ENCODE results near the gene SLC9A3.

SLC9A3 gene

GRCh38 chr5:456351-457194 lies 67.7 kb downstream of the SLC9A3 start:
- TF ChIP-seq, protein P1, sequence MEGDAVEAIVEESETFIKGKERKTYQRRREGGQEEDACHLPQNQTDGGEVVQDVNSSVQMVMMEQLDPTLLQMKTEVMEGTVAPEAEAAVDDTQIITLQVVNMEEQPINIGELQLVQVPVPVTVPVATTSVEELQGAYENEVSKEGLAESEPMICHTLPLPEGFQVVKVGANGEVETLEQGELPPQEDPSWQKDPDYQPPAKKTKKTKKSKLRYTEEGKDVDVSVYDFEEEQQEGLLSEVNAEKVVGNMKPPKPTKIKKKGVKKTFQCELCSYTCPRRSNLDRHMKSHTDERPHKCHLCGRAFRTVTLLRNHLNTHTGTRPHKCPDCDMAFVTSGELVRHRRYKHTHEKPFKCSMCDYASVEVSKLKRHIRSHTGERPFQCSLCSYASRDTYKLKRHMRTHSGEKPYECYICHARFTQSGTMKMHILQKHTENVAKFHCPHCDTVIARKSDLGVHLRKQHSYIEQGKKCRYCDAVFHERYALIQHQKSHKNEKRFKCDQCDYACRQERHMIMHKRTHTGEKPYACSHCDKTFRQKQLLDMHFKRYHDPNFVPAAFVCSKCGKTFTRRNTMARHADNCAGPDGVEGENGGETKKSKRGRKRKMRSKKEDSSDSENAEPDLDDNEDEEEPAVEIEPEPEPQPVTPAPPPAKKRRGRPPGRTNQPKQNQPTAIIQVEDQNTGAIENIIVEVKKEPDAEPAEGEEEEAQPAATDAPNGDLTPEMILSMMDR (IDR thresholded peaks at IDR 0.05; ENCODE audit: poor library complexity, severe bottlenecking), result no peak
- Histone ChIP-seq H3K4me3 (ENCODE audit: severe bottlenecking) (no peak overlapping the region), H3K9me3 (ENCODE audit: severe bottlenecking) (peaks cover 5% of the 10 kb centered on the region), H3K4me1 (ENCODE audit: insufficient read depth, poor library complexity, severe bottlenecking) (peaks cover 12% of the 10 kb centered on the region), H3K27ac (ENCODE audit: poor library complexity, severe bottlenecking) (no peak overlapping the region), H3K36me3 (ENCODE audit: low read depth) (peaks cover 78% of the 10 kb centered on the region), H3K27me3 (ENCODE audit: insufficient read depth, poor library complexity, severe bottlenecking) (no peaks in the 10 kb centered on the region)
- DNase-seq (ENCODE audit: low spot score) (peak; percentile 67), ATAC-seq (ENCODE audit: low read depth) (no peak)

GRCh38 chr5:455806-456205 lies 68.4 kb downstream of the SLC9A3 start:
- peaks cover 82% of the 10 kb centered on the region for H3K36me3 ChIP-seq (ENCODE audit: low read depth)
- TF ChIP-seq, protein P1 (IDR thresholded peaks at IDR 0.05; ENCODE audit: poor library complexity, severe bottlenecking), result no peak
- ATAC-seq (ENCODE audit: low read depth), result no peak

GRCh38 chr5:454936-455335 lies 69.3 kb downstream of the SLC9A3 start:
- no peak overlapping the region for H3K27ac ChIP-seq (ENCODE audit: poor library complexity, severe bottlenecking)
- DNase-seq (ENCODE audit: low spot score) (peak; percentile 52), ATAC-seq (ENCODE audit: low read depth) (no peak)
- no peak overlapping the region for H3K4me3 ChIP-seq (ENCODE audit: severe bottlenecking)
- TF ChIP-seq, protein P1 (IDR thresholded peaks at IDR 0.05; ENCODE audit: poor library complexity, severe bottlenecking), result no peak
- H3K9me3 ChIP-seq (ENCODE audit: severe bottlenecking), result peaks cover 6% of the 10 kb centered on the region
- no peaks in the 10 kb centered on the region for H3K27me3 ChIP-seq (ENCODE audit: insufficient read depth, poor library complexity, severe bottlenecking)
- peaks cover 87% of the 10 kb centered on the region for H3K36me3 ChIP-seq (ENCODE audit: low read depth)
- peaks cover 12% of the 10 kb centered on the region for H3K4me1 ChIP-seq (ENCODE audit: insufficient read depth, poor library complexity, severe bottlenecking)

More at GRCh38 chr5:455806-456205, 68.4 kb downstream of the SLC9A3 start:
- no peak overlapping the region for H3K27ac ChIP-seq (ENCODE audit: poor library complexity, severe bottlenecking)
- no peak overlapping the region for H3K4me3 ChIP-seq (ENCODE audit: severe bottlenecking)
- peaks cover 6% of the 10 kb centered on the region for H3K9me3 ChIP-seq (ENCODE audit: severe bottlenecking)
- H3K4me1 ChIP-seq (ENCODE audit: insufficient read depth, poor library complexity, severe bottlenecking), result peaks cover 12% of the 10 kb centered on the region
- DNase-seq (ENCODE audit: low spot score), result no peak
- no peaks in the 10 kb centered on the region for H3K27me3 ChIP-seq (ENCODE audit: insufficient read depth, poor library complexity, severe bottlenecking)

- DNase-seq (ENCODE audit: low spot score), result peak; percentile 41
- Histone ChIP-seq H3K4me1 (ENCODE audit: insufficient read depth, poor library complexity, severe bottlenecking) (peaks cover 9% of the 10 kb centered on the region), H3K9me3 (ENCODE audit: severe bottlenecking) (peaks cover 6% of the 10 kb centered on the region), H3K27ac (ENCODE audit: poor library complexity, severe bottlenecking) (no peak overlapping the region), H3K4me3 (ENCODE audit: severe bottlenecking) (no peak overlapping the region), H3K36me3 (ENCODE audit: low read depth) (peaks cover 89% of the 10 kb centered on the region), H3K27me3 (ENCODE audit: insufficient read depth, poor library complexity, severe bottlenecking) (no peaks in the 10 kb centered on the region)
- TF ChIP-seq, protein P1 (IDR thresholded peaks at IDR 0.05; ENCODE audit: poor library complexity, severe bottlenecking), result no peak
- ATAC-seq (ENCODE audit: low read depth), result no peak
Observed at GRCh38 chr5:453725-454481, 70.3 kb downstream of the SLC9A3 start.
